ENCODE results near the gene RFX3. TPM values are rescaled to one million over a fixed set of nuclear protein-coding genes. Genes with fewer than 3 reads are reported as not detected.

Gene RFX3
- total RNA-seq, 1 donor from 2014 or later = 12.1 TPM

DNA sequence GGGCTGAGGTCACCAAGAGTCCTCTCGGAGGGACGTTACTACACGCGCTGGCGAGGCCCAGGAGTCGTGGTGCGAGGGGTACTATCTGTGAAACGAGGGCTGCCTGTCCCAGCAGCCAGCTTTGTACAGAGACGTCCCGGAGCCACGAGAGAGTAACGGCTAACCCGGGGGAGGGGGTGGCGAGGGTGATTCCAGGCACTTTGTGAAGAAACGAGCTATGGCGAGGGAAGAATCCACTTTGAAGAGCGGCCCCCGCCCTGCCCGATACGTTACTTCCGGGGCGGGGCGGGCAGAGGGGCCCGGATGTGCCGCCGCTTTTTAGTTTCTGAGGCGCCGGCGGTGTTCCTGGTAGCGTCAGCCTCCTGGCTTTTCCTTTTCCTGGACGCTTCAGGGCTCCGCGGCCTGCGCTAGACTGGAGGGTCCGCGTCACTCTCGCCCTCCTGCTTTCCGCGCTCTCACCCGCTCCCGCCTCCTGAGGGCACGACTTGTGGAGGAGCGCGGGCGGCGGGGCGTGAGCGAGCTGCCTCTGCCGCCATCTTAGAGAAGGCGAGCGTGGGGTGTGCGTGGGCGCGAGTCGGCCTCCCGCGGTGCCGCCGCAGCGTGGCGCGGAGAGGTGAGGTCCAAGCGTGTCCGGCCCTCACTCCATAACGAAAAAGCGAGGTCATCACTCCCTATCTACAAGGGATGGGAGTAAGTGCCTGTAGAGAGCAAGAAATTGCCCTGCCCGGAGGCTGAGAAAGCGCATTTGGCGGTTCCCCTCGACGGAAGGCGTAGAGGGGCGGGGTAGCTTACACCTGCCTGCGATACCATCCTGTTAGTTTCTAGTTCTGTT is 580 bp upstream of the RFX3 start:
- Mint-ChIP-seq H3K27me3 (ENCODE audit: low read depth, unreplicated experiment) (no peaks in the 10 kb centered on the region), H3K36me3 (ENCODE audit: low read depth, unreplicated experiment) (no peaks in the 10 kb centered on the region), H3K27ac (ENCODE audit: unreplicated experiment) (peak overlapping the region; percentile 100), H3K4me1 (ENCODE audit: low read depth, unreplicated experiment) (peaks cover 23% of the 10 kb centered on the region), H3K4me3 (ENCODE audit: unreplicated experiment) (peak overlapping the region; percentile 98), H3K9me3 (ENCODE audit: unreplicated experiment) (no peaks in the 10 kb centered on the region)
- H4K20me1 ChIP-seq (ENCODE audit: insufficient read depth, low read length) = no peaks in the 10 kb centered on the region
- peaks cover 52% of the 10 kb centered on the region for H3K79me2 ChIP-seq (ENCODE audit: insufficient read depth, low read length)
- peak overlapping the region; percentile 100 for H3K9ac ChIP-seq (ENCODE audit: low read length)
- H3K4me1 ChIP-seq (ENCODE audit: insufficient read depth, low read length) = peaks cover 10% of the 10 kb centered on the region
- FAIRE-seq (no peak), DNase-seq (ENCODE audit: low read depth) (peak; percentile 68)
- H3K27ac ChIP-seq (ENCODE audit: low read depth, low read length) = peak overlapping the region; percentile 100
- H3K36me3 ChIP-seq (ENCODE audit: insufficient read depth, low read length) = no peaks in the 10 kb centered on the region
- H3K9me3 ChIP-seq (ENCODE audit: insufficient read depth, low read depth, low read length) = no peaks in the 10 kb centered on the region
- H3K27me3 ChIP-seq (ENCODE audit: insufficient read depth, low read length) = no peaks in the 10 kb centered on the region
- TF ChIP-seq, protein P1, sequence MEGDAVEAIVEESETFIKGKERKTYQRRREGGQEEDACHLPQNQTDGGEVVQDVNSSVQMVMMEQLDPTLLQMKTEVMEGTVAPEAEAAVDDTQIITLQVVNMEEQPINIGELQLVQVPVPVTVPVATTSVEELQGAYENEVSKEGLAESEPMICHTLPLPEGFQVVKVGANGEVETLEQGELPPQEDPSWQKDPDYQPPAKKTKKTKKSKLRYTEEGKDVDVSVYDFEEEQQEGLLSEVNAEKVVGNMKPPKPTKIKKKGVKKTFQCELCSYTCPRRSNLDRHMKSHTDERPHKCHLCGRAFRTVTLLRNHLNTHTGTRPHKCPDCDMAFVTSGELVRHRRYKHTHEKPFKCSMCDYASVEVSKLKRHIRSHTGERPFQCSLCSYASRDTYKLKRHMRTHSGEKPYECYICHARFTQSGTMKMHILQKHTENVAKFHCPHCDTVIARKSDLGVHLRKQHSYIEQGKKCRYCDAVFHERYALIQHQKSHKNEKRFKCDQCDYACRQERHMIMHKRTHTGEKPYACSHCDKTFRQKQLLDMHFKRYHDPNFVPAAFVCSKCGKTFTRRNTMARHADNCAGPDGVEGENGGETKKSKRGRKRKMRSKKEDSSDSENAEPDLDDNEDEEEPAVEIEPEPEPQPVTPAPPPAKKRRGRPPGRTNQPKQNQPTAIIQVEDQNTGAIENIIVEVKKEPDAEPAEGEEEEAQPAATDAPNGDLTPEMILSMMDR (IDR thresholded peaks at IDR 0.05; ENCODE audit: insufficient read depth, low read depth, low read length) = no peak
- TF ChIP-seq EZH2 (IDR thresholded peaks at IDR 0.05; ENCODE audit: insufficient read depth, low read length) = no peak
- peak overlapping the region; percentile 92 for H3K4me3 ChIP-seq (ENCODE audit: insufficient read depth, low read depth, low read length)
- H2AFZ ChIP-seq (ENCODE audit: low read depth, low read length) = peak overlapping the region; percentile 93
- H3K4me2 ChIP-seq (ENCODE audit: low read length) = peak overlapping the region; percentile 100

DNA sequence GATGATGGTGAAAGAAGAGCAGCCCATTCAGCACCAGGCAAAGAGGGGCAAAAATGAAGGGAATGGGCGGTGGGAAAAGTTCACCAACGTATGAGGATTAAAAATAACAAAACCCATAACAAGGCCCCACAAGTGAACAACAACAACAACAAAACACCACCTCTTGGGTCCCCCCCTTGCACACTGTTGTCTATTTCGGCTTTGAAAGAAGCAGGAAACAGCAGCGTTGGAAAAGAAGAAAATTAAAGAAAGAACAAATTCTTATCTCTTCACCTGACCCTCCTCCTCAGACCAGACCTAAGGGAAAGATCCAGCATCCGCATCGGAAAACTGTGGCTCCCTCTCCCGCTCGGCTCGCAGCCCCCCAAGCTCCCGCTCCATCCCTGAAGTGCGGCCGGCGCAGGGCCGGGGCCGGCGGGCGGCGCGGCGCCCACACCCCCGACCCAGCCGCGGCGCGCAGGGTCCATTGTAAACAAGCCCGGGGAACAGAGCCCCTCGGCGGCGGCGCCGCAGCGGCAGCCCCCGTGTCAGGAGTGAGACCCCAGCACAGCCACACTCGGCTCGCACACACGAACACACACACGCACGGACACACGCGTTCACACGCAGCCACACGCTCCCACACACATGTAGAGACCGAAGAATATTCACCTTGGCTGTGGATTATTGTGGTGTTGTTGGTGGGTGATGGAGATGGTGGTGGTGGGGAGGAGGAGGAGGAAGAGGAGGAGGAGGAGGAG is 535 bp downstream of the RFX3 start:
- no peak for FAIRE-seq
- peak overlapping the region; percentile 100 for H3K4me2 ChIP-seq (ENCODE audit: low read length)
- DNase-seq (ENCODE audit: low read depth) = no peak
- TF ChIP-seq, protein P1 (IDR thresholded peaks at IDR 0.05; ENCODE audit: insufficient read depth, low read depth, low read length) = no peak
- TF ChIP-seq EZH2 (IDR thresholded peaks at IDR 0.05; ENCODE audit: insufficient read depth, low read length) = no peak
- no peaks in the 10 kb centered on the region for H3K9me3 ChIP-seq (ENCODE audit: insufficient read depth, low read depth, low read length)
- peaks cover 23% of the 10 kb centered on the region for H3K4me1 Mint-ChIP-seq (ENCODE audit: low read depth, unreplicated experiment)
- H3K27ac ChIP-seq (ENCODE audit: low read depth, low read length) = peak overlapping the region; percentile 100
- no peaks in the 10 kb centered on the region for H4K20me1 ChIP-seq (ENCODE audit: insufficient read depth, low read length)
- peak overlapping the region; percentile 77 for H2AFZ ChIP-seq (ENCODE audit: low read depth, low read length)
- no peaks in the 10 kb centered on the region for H3K36me3 ChIP-seq (ENCODE audit: insufficient read depth, low read length)
- H3K9me3 Mint-ChIP-seq (ENCODE audit: unreplicated experiment) = no peaks in the 10 kb centered on the region
- H3K4me3 Mint-ChIP-seq (ENCODE audit: unreplicated experiment) = peak overlapping the region; percentile 98
- peaks cover 10% of the 10 kb centered on the region for H3K4me1 ChIP-seq (ENCODE audit: insufficient read depth, low read length)
- peak overlapping the region; percentile 94 for H3K27ac Mint-ChIP-seq (ENCODE audit: unreplicated experiment)
- peak overlapping the region; percentile 95 for H3K4me3 ChIP-seq (ENCODE audit: insufficient read depth, low read depth, low read length)
- peaks cover 57% of the 10 kb centered on the region for H3K79me2 ChIP-seq (ENCODE audit: insufficient read depth, low read length)
- H3K36me3 Mint-ChIP-seq (ENCODE audit: low read depth, unreplicated experiment) = no peaks in the 10 kb centered on the region
- H3K27me3 Mint-ChIP-seq (ENCODE audit: low read depth, unreplicated experiment) = no peaks in the 10 kb centered on the region
- peak overlapping the region; percentile 100 for H3K9ac ChIP-seq (ENCODE audit: low read length)
- no peaks in the 10 kb centered on the region for H3K27me3 ChIP-seq (ENCODE audit: insufficient read depth, low read length)

Measured in astrocyte (in vitro differentiated cells and primary cell).